Colonic mucosa (tissue), 4 donors: ENCODE results near the gene CALML5. TPM values are rescaled to one million over a fixed set of nuclear protein-coding genes. Genes with fewer than 3 reads are reported as not detected.

Experiments used
- DNase-seq: peaks from one replicate; pipeline ENCODE4 v3.0.0-alpha.2; 2020
- H3K27ac ChIP-seq: fragments of 200-600 bp; one replicate; pipeline ENCODE4 v1.8.0; 2021
- H3K27me3 ChIP-seq: fragments of 200-600 bp; one replicate; pipeline ENCODE4 v1.8.0; 2021
- H3K36me3 ChIP-seq: fragments of 200-600 bp; one replicate; pipeline ENCODE4 v1.8.0; 2021
- H3K4me1 ChIP-seq: fragments of 200-600 bp; one replicate; pipeline ENCODE4 v1.8.0; 2021; ENCODE audit warnings: mild to moderate bottlenecking
- H3K4me3 ChIP-seq: fragments of 200-600 bp; one replicate; pipeline ENCODE4 v1.8.0; 2021
- H3K9ac ChIP-seq, 2 donors: one replicate each; pipeline ENCODE4 v1.7.0; 2013; ENCODE audit warnings: control low read depth in 2 of 2, low read depth in 2 of 2, low read length in 2 of 2
- H3K9me3 ChIP-seq: fragments of 200-600 bp; one replicate; pipeline ENCODE4 v1.8.0; 2021
- intact Hi-C: fragments of 100-400 bp; cut with DNase I; formaldehyde crosslinking; loops from one replicate; pipeline ENCODE4 v1.14.1; 2022
- total RNA-seq, 2 donors: library from RNA; stranded (reverse); fragmentation: NEBNext Ultra II Directional in 1 of 2; extraction: Animal tissue kit (Norgen Biotek cat#: 25700) in 1 of 2; gene quantifications; one replicate each; pipeline ENCODE4 v1.2.1, GENCODE V29; 2021
- TF ChIP-seq, protein P1 (sequence below): fragments of 200-600 bp; IDR thresholded peaks from one replicate; pipeline ENCODE4 v1.8.0; 2022; ENCODE audit warnings: antibody characterized with exemption, mild to moderate bottlenecking
- donor health status: healthy.
- donor health status: DM: no; HTN: no; CAD: no.
- donor health status: DM: no; HTN: no; CAD: no.

Gene CALML5
- total RNA-seq, 2 donors from 2014 or later, result not detected

DNA sequence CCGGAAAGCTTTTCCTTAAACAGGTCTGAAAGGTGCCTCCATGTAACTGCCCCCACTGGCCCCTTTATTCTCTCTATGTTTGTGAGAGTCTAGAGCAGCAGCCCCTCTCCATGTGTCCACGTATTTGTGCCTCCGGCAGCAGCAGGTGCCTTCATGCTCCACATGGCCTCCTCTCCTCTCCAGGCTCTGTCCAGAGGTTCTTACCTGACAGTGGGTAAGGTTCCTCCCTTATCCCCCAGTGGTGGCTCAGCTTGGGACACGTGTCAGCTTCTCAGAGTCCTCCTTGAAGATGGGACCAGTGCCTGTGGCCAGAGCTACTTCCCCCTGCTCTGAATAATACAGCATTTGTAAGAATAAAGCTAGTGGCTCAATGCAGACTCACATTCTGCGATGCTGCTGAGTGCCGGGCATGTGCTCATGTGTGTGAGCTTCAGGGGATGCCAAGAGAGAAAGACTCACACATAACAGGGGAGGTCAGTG lies 33.3 kb upstream of the CALML5 start:
- Histone ChIP-seq H3K4me3 (no peak overlapping the region), H3K36me3 (no peaks in the 10 kb centered on the region), H3K9me3 (no peaks in the 10 kb centered on the region), H3K27me3 (no peaks in the 10 kb centered on the region), H3K27ac (no peak overlapping the region), H3K9ac (no peak overlapping the region), H3K4me1 (no peaks in the 10 kb centered on the region)
- intact Hi-C loops, result no loop called here
- DNase-seq, result no peak
- TF ChIP-seq, protein P1, sequence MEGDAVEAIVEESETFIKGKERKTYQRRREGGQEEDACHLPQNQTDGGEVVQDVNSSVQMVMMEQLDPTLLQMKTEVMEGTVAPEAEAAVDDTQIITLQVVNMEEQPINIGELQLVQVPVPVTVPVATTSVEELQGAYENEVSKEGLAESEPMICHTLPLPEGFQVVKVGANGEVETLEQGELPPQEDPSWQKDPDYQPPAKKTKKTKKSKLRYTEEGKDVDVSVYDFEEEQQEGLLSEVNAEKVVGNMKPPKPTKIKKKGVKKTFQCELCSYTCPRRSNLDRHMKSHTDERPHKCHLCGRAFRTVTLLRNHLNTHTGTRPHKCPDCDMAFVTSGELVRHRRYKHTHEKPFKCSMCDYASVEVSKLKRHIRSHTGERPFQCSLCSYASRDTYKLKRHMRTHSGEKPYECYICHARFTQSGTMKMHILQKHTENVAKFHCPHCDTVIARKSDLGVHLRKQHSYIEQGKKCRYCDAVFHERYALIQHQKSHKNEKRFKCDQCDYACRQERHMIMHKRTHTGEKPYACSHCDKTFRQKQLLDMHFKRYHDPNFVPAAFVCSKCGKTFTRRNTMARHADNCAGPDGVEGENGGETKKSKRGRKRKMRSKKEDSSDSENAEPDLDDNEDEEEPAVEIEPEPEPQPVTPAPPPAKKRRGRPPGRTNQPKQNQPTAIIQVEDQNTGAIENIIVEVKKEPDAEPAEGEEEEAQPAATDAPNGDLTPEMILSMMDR, result no peak

GRCh38 chr10:5532307-5532605 lies 32.9 kb upstream of the CALML5 start:
- intact Hi-C loops, result no loop called here
- no peaks in the 10 kb centered on the region for H3K4me1 ChIP-seq
- H3K9ac ChIP-seq, result no peak overlapping the region
- no peaks in the 10 kb centered on the region for H3K9me3 ChIP-seq
- TF ChIP-seq, protein P1, result no peak
- DNase-seq, result no peak
- no peaks in the 10 kb centered on the region for H3K27me3 ChIP-seq
- H3K4me3 ChIP-seq, result no peak overlapping the region
- no peaks in the 10 kb centered on the region for H3K36me3 ChIP-seq
- no peak overlapping the region for H3K27ac ChIP-seq

DNA sequence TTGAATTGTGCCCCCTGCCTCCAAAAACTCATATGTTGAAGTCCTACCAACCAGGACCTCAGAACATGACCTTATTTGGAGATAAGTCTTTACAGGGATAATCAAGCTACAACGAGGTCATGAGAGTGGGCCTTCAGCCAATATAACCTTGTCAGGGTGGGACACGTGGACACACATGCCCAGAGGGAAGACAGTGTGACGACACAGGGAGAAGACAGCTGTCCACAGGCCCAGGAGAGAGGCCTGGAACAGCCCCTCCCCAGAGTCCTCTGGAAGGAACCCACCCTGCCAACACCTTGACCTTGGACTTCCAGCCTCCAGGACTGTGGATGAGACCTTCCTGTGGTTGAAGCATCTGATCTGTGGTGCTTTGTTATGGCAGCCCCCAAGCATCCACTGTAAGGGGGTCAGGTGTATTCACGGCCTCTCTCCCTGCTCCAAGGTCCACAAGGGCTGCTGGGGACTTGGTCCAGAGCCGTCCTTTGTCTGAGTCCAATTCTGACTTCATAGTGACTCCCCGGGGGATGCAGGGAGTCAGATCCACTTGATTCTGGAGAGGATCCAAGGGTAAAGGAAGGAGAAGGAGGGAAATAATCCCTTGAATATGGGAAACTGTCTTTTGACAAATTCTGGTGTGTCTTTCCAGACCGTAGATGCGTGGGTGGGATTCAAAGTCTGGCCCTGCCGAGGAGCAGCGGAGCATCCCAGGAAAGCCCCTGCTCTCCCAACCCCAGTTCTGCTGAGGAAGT lies 32.4 kb upstream of the CALML5 start:
- intact Hi-C loops, result no loop called here
- Histone ChIP-seq H3K9ac (no peak overlapping the region), H3K4me1 (no peaks in the 10 kb centered on the region), H3K27me3 (no peaks in the 10 kb centered on the region), H3K36me3 (no peaks in the 10 kb centered on the region), H3K27ac (no peak overlapping the region), H3K4me3 (no peak overlapping the region), H3K9me3 (no peaks in the 10 kb centered on the region)
- DNase-seq, result no peak
- TF ChIP-seq, protein P1, result no peak

DNA sequence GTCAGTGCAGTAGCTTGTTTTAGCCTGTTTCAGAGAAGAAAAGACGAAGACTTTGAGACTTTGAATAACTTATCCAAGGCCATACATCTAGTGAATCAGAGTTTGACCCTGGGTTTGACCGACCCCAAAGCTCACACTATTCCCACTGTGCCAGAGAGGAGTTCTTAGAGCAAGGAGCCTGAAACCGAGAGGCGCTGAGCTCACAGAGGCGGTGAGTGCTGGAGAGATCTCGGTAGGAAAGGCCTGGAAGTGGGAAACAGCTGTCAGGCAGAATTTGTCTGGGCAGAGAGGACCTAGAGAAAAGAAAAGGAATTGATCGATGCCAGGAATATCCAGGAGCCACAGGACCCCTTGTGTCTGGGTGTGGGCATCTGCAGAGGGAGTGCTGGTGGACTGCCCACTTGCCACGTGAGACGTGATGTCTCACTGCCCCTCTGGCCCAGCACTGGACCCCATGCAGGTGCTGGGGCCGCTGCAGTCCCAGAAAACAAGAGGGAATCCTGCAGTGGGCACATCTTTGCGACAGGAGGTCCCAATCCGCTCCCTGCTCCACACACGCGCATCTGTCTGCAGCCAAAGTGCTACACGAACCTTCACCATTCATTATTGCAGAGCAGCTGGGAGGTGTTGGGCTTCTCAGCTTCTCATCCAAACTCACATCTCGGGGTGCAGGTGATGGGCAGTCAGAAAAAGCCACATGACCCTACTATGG lies 31.6 kb upstream of the CALML5 start:
- Histone ChIP-seq H3K4me1 (no peaks in the 10 kb centered on the region), H3K27ac (no peak overlapping the region), H3K9me3 (no peaks in the 10 kb centered on the region), H3K27me3 (no peaks in the 10 kb centered on the region), H3K36me3 (no peaks in the 10 kb centered on the region), H3K4me3 (no peak overlapping the region), H3K9ac (no peak overlapping the region)
- intact Hi-C loops, result no loop called here
- DNase-seq, result no peak
- TF ChIP-seq, protein P1, result no peak

GRCh38 chr10:5530412-5530806 lies 31.0 kb upstream of the CALML5 start:
- Histone ChIP-seq H3K27ac (no peak overlapping the region), H3K27me3 (no peaks in the 10 kb centered on the region), H3K36me3 (no peaks in the 10 kb centered on the region), H3K9ac (no peak overlapping the region), H3K4me3 (no peak overlapping the region), H3K9me3 (no peaks in the 10 kb centered on the region), H3K4me1 (no peaks in the 10 kb centered on the region)
- no peak for DNase-seq
- TF ChIP-seq, protein P1, result no peak
- intact Hi-C loops, result no loop called here
